DND-41 (cell line): Measurements from ENCODE around the gene GNAS-AS1.

ENCODE experiments used
- CTCF ChIP-seq: IDR thresholded peaks from 2 replicates; pipeline ENCODE4 v1.5.1; 2012; ENCODE audit warnings: borderline replicate concordance, low read length, moderate library complexity, mild to moderate bottlenecking; ENCODE audit not compliant: poor library complexity, severe bottlenecking; ENCODE audit errors: extremely low read depth
- EZH2 ChIP-seq: IDR thresholded peaks from 3 replicates; pipeline ENCODE4 v1.6.1; 2012; ENCODE audit warnings: borderline replicate concordance, low read depth, mild to moderate bottlenecking, moderate library complexity, low read length, inconsistent platforms; ENCODE audit not compliant: severe bottlenecking

- TF ChIP-seq CTCF (no peak), EZH2 (no peak)
Observed at GRCh38 chr20:58828136-58828535, 22.6 kb downstream of the GNAS-AS1 start.
